NCI-H1105 (cell line): Measurements from ENCODE around the gene GFAP.

Source experiments
- DNase-seq: peaks from one replicate; lab custom pipeline; 2025; lab: John Stamatoyannopoulos, UW

Gene GFAP

DNA sequence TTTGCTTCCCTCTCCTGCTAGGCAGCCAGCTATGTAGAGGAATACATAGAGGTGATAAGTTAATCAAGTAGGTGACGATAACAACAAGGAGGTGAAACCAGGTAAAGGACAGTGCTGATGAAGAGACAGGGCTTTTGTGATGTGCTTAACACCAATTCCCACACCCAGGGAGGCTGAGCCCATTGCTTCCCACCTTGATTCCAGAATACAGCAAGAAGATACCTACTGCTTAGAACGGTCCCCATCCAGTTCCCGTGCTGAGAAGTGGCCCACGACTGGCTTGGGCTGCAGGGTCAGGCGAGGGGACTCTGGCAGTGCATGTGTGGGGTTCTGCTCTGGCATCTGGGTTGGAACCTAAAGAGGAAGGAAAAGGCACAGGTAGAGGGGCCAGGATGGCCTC, 16.1 kb upstream of the GFAP start:
- no peak for DNase-seq

GRCh38 chr17:44930667-44931066, 15.4 kb upstream of the GFAP start:
- DNase-seq, result no peak

GRCh38 chr17:44928950-44929720, 13.8 kb upstream of the GFAP start:
- DNase-seq, result no peak

- DNase-seq, result no peak
These were observed 12.8 kb upstream of the GFAP start for GRCh38 chr17:44928136-44928535.

- DNase-seq, result no peak
These were observed 12.4 kb upstream of the GFAP start for GRCh38 chr17:44927696-44928095.

DNA sequence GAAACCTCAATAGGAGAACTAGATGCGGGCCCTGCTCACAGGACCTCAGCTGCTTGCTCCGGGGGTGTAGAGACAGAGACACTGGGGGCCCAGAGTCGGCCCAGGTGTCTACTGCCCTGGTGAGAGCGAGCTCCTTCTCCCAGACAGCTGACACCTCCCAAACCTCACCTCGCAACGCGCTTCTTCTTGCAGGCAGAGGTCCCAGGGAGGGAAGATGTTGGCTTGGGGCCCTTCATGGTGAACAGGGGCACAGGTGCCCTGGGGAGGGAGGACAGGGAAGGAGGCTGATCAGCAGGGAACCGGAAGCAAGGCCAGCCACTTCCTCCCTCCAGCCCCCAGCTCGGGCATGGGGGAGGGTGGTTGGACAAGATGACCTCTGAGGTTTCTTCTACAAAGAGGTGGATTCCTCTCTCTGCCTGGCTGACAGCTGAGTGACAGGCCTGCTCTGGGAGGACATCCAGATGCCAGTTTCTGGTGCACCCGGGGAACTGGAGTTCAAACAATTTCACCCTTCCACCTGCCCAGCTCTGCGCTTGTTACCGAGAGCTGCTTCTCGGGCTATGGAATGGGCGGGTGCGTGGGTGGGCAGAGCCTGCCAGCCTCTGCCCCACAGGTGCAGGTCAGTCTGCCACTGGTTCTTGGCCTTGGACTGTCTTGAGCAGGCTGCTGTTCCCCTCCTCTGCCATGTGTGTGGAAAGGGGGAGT, 11.7 kb upstream of the GFAP start:
- DNase-seq, result no peak

- no peak for DNase-seq
These were observed 10.7 kb upstream of the GFAP start for GRCh38 chr17:44925731-44926697.

- peak; percentile 11 for DNase-seq
These were observed 8.8 kb upstream of the GFAP start for GRCh38 chr17:44924107-44924544.

DNA sequence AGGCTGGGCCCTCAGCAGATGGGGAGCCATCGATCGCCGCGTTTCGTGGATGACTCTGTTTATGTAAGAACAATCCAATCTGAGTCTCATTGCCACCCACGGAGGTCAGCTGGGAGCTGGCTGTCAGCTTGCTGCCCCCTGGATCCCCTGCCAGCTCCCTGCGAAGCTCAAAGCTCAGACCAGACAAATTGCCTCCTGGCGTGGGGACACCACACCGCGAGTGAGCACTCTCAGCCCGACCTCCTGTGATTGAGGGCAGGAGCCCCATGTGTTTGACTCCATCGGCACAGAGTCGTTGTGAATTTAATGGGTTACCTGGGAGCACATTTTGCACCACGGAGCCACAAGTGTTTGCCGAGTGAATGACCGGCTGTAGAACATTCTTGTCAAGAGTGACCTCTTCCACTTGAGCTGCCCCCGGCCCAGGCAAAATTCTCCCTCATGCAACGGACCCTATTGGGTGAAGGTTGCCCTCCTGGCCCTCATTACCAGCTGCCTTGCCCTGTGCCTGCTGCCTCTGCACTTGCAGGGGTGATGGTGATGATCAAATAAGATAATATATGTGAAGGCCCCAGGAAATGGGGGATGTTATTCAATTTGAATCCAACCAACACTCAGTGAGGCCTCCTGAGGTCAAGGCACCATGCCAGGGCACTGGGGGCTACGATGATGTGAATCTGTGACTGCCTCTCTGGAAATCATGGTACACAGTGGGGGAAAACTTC, 7.6 kb upstream of the GFAP start:
- DNase-seq, result no peak

DNA sequence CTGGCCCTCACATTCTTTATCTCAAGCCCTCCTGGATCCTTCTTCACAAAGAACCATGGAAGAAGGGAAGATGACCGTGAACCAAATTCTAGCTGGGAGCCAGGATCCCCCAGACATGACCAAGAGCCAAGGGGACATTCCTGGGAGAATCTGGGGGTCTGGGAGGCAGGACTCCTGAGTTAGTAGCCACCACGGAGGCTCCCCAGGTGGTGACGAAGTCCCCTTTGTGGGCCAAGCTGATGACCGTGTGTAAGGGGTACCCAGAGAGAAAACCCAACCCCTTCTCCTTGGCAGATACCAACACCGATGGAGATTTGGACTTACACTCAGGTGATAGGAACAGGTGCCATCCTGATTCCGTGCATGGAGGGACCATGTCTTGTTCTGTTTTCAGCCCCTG, 6.8 kb upstream of the GFAP start:
- no peak for DNase-seq

DNA sequence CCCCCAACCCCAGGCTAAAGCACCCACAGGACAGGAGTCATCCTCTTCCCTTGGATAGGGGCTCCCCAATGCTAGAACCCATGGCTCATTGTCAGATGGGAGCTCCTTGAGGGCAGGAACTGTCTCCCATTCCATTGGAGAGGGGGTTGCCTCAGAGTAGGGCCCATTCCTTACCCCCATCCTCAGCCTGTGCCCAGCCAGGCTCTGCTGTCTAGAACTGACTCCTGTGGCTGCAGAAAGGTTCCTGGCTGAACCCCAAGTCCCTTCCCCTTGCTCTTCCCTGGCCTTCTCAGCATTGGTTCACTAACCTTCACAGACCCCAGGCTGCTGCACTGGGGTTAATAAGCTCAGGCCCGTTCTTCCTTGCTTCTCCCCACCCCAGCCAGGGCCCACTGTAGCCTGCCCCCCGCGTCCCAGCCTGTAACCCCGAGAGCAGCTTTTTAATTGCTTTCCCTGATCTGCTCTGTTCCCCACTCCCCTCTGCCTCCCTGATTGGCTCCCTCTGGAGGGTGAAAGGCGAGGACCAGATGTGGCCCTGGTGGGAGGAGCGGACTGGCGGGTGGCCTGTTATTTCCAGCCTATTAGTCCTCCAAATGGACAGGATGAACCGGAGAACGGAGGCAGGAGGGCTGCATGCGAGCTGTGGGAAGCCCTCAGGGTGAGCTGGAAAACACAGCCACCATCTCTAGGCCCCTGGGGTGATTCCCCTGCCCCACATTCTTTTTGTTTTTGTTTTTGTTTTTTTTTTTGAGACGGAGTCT, 6.0 kb upstream of the GFAP start:
- no peak for DNase-seq

GRCh38 chr17:44920565-44920940, 5.3 kb upstream of the GFAP start:
- DNase-seq, result no peak

- DNase-seq, result peak; percentile 31
These were observed 4.7 kb upstream of the GFAP start for GRCh38 chr17:44919885-44920564.

- DNase-seq, result no peak
These were observed 4.1 kb upstream of the GFAP start for GRCh38 chr17:44919411-44919810.

DNA sequence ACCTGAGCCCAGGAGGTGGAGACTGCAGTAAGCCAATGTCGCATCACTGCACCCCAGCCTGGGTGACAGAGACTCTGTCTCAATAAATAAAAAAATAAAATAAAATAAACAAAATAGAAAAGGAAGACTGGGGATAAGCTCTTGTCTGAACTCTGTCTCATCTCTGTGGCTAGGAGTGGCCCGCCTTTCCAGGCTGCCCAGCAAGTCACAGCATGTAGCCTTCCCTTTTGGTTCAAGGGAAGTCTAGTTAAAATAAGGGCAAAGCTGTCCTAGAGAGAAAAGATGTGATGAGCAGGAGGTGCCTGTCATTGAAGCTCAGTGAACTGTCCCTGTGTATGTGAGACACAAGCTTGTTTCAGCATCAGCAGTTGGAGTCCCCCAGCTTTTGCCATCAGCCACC, 2.7 kb upstream of the GFAP start:
- no peak for DNase-seq

DNA sequence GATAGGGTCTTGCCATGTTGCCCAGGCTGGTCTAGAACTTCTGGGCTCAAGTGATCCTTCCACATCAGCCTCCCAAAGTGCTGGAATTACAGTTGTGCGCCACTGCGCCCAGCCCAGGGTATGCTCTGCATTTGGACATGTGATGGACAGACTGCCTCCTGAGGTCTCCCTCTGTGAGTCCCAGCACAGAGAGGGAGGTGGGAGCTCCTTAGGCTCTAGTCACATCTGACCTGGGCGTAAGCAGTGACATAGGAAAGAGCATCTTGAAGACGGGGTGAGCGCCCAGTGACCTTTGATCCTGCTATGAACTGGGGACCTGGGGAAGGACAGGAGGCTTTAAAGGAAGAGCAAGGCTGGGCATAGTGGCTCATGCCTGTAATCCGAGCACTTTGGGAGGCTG, 2.2 kb upstream of the GFAP start:
- DNase-seq, result no peak

DNA sequence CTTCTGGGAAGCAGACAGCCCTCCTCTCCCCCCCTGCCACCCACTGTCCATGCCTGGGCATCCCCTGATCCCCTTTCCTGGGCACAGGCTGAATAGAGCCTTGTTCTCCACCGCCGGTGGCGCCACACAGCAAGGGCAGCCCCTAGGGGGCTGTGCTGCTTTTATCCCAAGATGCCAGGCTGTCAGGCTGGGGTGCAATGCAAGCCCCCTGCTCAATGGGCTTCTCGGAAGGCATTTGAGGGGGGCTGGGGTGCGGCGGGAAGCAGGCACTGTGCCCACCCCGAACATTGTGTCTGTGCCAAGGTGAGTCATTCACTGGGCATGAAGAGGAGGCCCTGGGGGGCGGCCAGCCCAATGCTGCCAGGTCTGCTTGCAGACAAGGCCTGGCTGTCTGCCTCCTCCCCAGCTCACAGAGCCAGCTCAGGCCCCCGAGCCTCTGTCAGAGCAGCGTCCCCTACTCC, 1.5 kb upstream of the GFAP start:
- no peak for DNase-seq

GRCh38 chr17:44915862-44916780, 821 bp upstream of the GFAP start:
- no peak for DNase-seq

GRCh38 chr17:44914698-44915271, 515 bp downstream of the GFAP start:
- DNase-seq, result no peak
